Nephron progenitor cell (in vitro differentiated cells): ENCODE measurements around the gene TRIP6.
A peak's percentile ranks its signal among the peaks of the same experiment; 100 is the strongest.

Experiments
- DNase-seq: peaks from one replicate; pipeline ENCODE4 v3.0.0; 2021
- H3K27ac Mint-ChIP-seq: 2 replicates; pipeline ENCODE4 v1.8.0; 2021; ENCODE audit warnings: mild to moderate bottlenecking, moderate library complexity, mixed read lengths
- H3K27me3 Mint-ChIP-seq: 2 replicates; pipeline ENCODE4 v1.8.0; 2021; ENCODE audit warnings: mild to moderate bottlenecking, low read depth, mixed read lengths; ENCODE audit not compliant: poor library complexity
- H3K36me3 Mint-ChIP-seq: 2 replicates; pipeline ENCODE4 v1.8.0; 2021; ENCODE audit warnings: low read depth, mixed read lengths
- H3K4me1 Mint-ChIP-seq: 2 replicates; pipeline ENCODE4 v1.8.0; 2021; ENCODE audit warnings: mixed read lengths
- H3K4me3 Mint-ChIP-seq: 2 replicates; pipeline ENCODE4 v1.8.0; 2021; ENCODE audit warnings: mild to moderate bottlenecking, moderate library complexity, mixed read lengths
- H3K9me3 Mint-ChIP-seq: 2 replicates; pipeline ENCODE4 v1.8.0; 2021; ENCODE audit warnings: mild to moderate bottlenecking, moderate library complexity, mixed read lengths
- TF ChIP-seq, protein P1 (sequence below): fragments of 200-600 bp; sonication (generic); IDR thresholded peaks from 2 replicates; pipeline ENCODE4 v1.5.0; 2021; ENCODE audit warnings: antibody characterized with exemption

The TRIP6 gene

DNA sequence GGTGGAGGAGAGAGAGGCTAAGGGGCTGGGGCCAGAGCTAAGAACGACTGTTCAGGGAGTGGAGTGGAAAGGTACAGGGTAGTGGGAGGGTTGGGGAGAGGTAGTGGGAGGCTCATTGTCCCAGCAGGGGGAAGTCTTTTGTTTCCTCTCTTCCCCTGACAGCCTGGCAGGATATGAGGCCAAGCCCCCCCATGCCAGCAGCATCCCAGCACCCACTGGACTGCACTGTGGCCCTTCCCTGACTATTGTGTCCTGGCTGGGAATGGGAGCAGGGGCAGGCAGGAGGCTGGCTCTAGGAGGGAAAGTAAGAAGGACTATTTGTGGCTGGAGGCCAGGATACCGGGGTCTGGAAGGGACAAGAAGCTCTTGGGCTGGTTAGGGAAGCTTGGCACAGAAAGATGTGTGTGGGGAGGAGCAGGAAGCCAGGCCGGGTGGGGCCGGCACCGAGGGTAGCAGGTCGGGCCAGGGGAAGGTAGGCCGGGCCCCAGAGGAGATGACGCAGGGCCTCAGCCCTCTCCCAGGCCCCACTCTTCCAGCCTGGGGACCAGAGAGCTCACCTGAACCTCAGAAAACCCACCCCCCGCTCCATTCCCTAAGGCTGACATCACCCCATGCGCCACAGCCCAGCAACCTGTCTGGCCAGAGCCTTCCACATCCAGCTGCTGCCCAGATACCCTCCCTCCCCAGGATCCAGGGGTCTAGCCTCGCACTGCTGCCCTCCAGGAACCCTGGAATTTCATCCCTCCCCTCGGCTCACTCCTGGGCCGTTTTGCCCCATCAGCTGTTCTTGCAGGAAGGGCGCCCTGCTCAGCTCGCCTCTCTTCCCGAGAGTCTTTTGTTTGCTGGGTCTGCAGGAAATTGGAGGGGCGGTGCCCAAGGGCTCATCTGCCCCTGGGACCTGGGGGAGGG lies 31.0 kb upstream of the TRIP6 start:
- peak overlapping the region; percentile 51 for H3K4me3 Mint-ChIP-seq
- peaks cover 6% of the 10 kb centered on the region for H3K36me3 Mint-ChIP-seq
- peaks cover 4% of the 10 kb centered on the region for H3K27me3 Mint-ChIP-seq
- peak overlapping the region; percentile 89 for H3K27ac Mint-ChIP-seq
- H3K9me3 Mint-ChIP-seq, result no peaks in the 10 kb centered on the region
- DNase-seq, result peak; percentile 54
- TF ChIP-seq, protein P1, sequence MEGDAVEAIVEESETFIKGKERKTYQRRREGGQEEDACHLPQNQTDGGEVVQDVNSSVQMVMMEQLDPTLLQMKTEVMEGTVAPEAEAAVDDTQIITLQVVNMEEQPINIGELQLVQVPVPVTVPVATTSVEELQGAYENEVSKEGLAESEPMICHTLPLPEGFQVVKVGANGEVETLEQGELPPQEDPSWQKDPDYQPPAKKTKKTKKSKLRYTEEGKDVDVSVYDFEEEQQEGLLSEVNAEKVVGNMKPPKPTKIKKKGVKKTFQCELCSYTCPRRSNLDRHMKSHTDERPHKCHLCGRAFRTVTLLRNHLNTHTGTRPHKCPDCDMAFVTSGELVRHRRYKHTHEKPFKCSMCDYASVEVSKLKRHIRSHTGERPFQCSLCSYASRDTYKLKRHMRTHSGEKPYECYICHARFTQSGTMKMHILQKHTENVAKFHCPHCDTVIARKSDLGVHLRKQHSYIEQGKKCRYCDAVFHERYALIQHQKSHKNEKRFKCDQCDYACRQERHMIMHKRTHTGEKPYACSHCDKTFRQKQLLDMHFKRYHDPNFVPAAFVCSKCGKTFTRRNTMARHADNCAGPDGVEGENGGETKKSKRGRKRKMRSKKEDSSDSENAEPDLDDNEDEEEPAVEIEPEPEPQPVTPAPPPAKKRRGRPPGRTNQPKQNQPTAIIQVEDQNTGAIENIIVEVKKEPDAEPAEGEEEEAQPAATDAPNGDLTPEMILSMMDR, result no peak
- H3K4me1 Mint-ChIP-seq, result peaks cover 56% of the 10 kb centered on the region

DNA sequence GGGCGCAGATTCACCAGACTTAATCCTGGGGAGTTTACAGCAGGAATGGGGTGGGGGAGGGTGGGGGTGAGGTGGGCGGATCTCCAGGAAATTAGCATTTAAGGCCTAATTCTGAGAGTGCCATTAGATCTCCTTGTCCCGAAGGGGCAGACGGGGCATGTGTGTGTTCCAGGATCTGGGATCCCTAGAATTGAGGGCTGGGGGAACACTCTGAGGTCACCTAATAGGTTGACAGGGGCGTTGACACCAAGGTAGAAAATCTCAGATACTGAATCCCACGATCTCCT lies 30.4 kb upstream of the TRIP6 start:
- TF ChIP-seq, protein P1, result no peak
- H3K9me3 Mint-ChIP-seq, result no peaks in the 10 kb centered on the region
- peak overlapping the region; percentile 89 for H3K27ac Mint-ChIP-seq
- peaks cover 58% of the 10 kb centered on the region for H3K4me1 Mint-ChIP-seq
- H3K27me3 Mint-ChIP-seq, result peaks cover 4% of the 10 kb centered on the region
- H3K4me3 Mint-ChIP-seq, result peak overlapping the region; percentile 51
- H3K36me3 Mint-ChIP-seq, result peaks cover 6% of the 10 kb centered on the region
- no peak for DNase-seq

DNA sequence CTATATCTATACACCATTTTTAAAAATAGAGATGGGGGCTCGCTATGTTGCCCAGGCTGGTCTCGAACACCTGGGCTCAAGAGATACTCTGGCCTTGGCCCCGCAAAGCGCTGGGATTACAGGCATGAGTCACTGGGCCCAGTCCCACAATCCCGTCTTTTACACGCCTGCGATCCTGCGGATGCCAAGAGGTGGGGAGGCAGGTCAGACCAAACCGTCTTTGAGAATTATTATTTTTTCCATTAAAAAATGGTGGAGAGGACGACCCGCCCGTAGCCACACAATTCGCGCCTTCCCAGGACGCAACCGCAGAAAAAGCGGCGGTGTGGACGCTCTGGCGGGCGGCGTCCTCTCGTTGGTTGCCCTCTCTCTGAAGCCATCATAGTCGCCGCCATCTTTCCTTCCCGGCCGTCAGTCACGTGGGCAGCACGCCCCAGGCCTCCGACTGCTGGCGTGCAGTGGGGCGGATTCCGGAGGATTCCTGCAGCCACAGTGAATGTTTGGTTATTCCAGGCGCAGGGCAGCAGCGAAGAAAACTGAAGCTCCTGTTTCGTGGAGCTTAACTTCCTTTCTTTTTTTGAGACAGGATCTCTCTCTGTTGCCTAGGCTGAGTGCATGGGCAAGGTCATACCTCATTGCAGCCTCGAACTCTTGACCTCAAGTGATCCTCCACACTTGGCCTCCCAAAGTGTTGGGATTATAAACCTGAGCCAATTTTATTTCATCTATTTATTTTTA lies 29.9 kb upstream of the TRIP6 start:
- Mint-ChIP-seq H3K36me3 (peaks cover 6% of the 10 kb centered on the region), H3K4me1 (peaks cover 63% of the 10 kb centered on the region), H3K27ac (peak overlapping the region; percentile 79), H3K27me3 (peaks cover 2% of the 10 kb centered on the region), H3K9me3 (no peaks in the 10 kb centered on the region), H3K4me3 (peak overlapping the region; percentile 51)
- TF ChIP-seq, protein P1, result no peak
- peak; percentile 84 for DNase-seq

DNA sequence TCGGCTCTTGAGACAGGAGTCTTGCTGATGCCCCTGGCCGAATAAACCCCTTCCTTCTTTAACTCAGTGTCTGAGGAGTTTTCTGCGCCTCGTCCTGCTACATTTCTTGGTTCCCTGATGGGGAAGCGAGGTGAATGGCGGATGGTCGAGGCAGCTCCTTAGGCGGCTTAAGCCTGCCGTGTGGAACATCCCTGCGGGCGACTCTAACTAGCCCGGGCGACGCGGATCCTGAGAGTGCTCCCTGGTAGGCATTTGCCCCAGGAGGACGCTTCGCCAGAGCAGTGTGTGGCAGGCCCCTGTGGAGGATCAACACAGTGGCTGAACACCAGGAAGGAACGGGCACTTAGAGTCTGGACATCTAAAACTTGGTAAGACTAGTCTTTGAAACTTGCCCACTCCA lies 27.8 kb upstream of the TRIP6 start:
- DNase-seq, result no peak
- TF ChIP-seq, protein P1, result no peak
- peaks cover 2% of the 10 kb centered on the region for H3K36me3 Mint-ChIP-seq
- H3K27ac Mint-ChIP-seq, result no peak overlapping the region
- H3K27me3 Mint-ChIP-seq, result no peaks in the 10 kb centered on the region
- peaks cover 70% of the 10 kb centered on the region for H3K4me1 Mint-ChIP-seq
- no peaks in the 10 kb centered on the region for H3K9me3 Mint-ChIP-seq
- no peak overlapping the region for H3K4me3 Mint-ChIP-seq

DNA sequence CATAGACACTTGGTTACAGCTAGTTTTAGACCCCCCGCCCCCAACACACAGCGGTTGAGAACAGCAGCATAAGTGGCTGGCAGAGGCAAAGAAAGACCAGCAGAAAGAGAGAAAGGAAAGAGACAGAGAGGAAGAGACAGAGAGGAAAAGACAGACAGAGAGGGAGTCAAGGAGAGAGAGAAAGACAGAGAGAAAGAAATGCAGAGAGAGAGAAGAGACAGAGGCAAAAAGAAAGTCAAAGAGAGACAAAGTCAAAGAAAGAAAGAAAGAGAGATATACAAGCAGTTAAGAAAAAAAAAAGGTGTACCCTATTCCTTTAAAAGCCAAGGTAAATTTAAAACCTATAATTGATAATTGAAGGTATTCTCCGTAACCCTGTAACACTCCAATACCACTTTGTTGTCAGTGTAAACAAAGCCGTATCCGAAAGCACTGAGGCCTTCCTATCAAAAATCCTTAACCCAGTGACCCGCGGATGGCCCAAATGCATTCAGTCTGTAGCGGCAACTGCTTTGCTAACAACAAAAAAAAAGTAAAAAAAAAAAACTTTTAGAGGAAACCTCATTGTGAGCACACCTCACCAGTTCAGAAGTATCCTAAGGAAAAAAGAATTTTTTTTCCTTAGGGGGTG lies 26.6 kb upstream of the TRIP6 start:
- Mint-ChIP-seq H3K9me3 (no peaks in the 10 kb centered on the region), H3K4me3 (peak overlapping the region; percentile 68), H3K27ac (peak overlapping the region; percentile 91), H3K4me1 (peaks cover 73% of the 10 kb centered on the region), H3K27me3 (no peaks in the 10 kb centered on the region), H3K36me3 (no peaks in the 10 kb centered on the region)
- no peak for DNase-seq
- TF ChIP-seq, protein P1, result no peak
